ENCODE results near the gene ACTBL2.
"Not testable (repeated sequence)": the region's sequence is repeated elsewhere in the genome, so short reads cannot be mapped to it uniquely, and the experiment has no call there.

ACTBL2 gene

DNA sequence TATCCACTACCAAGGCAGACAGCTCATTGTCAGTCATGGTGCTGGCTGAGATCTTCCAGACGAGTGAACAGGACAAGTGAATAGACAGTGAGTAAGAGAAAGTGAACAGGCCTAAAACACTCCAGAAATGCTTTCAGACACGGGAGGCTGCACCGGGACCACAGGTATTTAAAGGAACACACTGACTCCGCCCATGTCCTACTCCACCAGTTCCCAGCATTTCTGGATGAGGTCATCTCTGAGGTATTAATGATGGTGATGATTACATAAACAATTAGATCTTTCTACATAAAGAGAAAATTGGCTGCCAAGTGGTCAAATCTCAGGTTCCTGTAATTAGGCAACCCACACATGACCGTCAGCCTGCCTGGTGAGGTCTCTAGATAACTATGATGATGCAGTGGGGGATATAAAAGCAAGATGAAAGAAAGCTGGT lies at the start of gene ACTBL2:
Gene ACTBL2, minus strand, starts transcription at position 141 of the 436 bp plus-strand sequence. Its CDS starts 104 bp downstream, at position 37.
- no peak for DNase-seq

DNA sequence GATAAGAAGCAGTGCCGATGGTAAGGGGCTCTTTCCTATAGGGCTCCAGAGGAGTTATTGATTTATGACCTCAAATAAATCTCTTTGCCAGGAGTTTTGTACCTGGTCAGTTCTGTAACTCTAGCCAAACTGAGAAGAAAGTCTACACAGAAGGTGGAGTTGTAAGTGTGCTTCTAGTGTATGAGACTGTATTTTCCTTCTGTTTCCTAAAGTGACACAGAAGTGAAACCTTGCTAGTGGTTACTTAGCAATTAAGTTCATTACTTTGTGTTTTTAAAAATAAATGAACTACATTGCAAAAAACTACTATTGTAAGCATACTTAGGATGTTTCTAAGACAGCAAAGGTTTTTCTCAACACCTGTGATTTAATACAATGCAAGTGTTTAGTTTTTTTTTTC lies 48.7 kb upstream of the ACTBL2 start:
- no peak for DNase-seq

DNA sequence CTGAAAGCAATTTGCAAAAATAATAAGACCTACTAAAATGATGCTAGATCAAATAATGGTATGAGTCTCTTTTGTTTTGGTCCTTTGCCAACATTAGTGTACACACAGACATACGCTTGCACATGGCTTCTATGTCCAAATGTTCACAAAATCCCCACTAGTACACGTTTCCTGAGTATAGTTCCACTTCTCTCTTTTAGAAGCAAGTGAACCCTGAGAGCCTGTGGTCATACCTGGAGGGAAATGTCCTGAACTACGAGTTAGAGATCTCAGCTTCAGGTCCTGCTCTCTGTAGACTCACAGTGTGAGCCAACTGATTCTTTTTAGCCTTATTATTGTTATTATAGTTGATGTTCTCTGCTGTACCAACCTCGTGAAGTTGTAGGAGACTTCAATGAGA lies 47.3 kb upstream of the ACTBL2 start:
- DNase-seq, result no peak

DNA sequence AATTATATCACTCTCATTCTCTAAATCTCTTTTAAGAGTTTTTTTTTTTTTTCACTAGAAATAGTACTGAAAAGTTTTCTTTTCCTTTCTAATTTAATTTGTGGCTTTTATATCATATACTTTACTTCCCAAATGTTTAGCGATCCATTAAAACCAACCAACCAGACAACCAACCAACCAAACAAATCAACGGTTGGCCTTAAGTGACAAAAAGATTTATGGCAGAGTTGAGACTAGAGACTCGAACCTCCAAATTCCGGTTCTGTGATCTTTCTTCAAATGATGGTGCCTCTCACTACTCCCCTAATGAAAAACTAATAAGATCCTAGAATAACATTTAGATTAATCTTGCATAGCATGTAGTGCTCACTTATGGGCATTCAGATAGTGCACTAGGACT lies 45.3 kb upstream of the ACTBL2 start:
- DNase-seq, result no peak

DNA sequence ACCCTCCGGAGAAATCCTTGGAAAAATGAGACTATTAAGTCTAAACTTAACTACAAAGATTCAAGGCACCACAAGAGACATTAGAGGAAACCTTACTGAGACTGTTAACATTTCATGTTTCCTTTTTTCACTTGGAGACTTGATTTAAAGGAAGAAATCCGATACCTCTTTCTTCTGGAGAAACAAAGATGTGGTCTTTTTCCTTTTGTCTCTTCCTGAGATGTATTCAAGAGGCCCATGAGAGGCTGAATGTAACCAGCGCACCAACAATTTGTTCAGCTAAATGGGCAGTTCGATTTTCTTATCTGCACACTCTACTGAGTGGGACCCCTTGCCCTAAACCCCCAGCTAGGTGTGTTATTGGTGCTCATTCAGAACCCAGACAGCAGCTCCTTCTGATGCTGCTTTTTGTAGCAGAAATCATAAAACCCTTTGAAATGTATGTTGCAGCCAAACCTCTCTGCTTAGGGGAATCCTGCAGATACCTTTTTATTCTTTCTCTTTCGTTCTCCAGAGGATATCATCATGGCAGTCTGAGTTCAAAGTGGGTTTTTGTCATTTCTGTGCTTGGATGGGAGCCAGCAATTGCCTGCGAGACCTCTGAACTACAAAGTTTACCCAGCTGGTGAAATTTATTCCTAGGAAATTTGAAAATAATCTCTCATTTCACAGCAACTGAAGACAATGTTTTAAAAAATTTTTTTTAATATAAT lies 41.9 kb upstream of the ACTBL2 start:
- no peak for DNase-seq

DNA sequence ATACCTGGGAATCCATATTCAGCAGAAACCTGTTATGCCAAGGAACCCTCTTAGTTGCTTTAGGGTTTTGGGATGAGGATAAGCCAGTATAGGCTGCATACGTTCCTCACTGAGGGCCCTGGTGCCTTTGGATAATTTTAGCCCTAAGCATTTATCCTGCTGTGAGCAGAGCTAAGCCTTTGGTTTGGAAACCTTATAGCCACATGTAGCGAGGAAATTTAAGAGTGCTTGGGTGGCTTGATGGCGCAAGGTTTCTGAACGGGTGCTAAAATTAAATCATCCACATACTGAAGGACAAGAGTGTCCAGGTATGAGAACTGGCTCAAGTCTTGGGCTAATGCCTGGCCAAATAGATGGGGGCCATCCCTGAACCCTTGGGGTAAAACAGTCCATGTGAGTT lies 39.9 kb upstream of the ACTBL2 start:
- DNase-seq, result not testable (repeated sequence)

DNA sequence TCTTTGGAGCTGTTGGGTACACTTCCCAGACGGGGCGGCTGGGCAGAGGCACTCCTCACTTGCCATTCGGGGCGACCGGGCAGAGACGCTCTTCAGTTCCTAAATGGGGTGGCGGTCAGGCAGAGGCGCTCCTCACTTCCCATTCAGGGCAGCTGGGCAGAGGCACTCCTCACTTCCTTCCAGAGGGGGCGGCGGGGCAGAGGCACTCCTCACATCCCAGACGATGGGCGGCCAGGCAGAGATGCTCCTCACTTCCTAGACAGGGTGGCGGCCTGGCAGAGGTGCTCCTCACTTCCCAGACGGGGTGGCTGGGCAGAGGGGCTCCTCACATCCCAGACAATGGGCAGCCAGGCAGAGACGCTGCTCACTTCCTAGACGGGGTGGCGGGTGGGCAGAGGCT lies 35.8 kb upstream of the ACTBL2 start:
- not testable (repeated sequence) for DNase-seq

DNA sequence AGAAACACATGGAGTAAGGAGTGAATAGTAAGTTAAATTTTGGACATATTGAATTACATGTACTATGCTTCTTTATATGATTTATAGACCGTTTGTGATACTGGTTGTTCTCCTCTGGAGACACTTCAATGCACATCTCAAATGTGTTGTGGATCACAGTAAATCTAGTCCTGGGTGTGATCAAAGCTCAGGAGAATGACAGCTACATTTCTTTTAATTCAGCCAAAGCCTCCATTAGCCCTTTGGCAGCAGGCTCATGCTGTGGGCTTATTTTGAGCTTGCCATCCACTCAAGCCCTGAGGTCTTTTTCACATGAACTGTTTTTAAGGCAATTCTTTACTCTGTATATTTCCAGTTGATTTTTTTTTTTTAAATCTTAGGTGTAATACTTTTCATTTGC lies 34.6 kb upstream of the ACTBL2 start:
- no peak for DNase-seq

DNA sequence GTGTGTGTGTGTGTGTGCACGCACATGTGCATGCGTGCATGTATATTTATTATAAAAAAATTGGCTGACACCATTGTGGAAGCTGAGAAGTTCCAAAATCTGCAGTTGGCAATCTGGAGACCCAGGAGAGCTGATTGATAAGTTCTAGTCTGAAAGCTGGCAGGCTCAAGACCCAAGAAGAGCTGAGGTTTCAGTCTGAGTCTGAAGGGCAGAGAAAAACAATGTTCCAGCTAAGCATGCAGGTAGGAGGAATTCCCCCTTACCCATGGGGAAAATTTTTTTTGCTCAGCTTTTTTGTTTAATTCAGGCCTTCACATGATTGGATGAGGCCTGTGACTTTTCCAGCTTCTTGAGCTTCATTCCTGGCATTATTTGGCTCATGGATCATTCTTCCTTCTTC lies 31.2 kb upstream of the ACTBL2 start:
- DNase-seq, result no peak

DNA sequence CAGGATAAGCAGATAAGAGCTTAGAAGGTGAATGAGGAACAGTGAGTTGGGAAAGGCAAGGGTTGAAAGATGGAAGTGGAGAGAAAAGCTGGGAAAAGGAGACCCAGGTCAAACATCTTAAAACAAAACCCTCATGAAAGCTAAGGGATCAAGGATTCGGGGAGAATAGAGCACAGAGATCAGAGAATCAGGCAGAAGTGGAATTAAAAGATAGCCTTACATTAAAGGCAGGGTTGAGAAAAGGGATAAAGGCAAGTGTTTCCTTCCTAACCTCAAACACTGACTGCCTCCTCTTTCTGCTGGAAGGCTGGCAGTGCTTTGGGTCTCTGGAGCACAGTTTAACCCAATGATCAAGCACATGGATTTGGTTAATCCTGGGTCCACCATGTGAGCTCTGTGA lies 28.7 kb upstream of the ACTBL2 start:
- no peak for DNase-seq

DNA sequence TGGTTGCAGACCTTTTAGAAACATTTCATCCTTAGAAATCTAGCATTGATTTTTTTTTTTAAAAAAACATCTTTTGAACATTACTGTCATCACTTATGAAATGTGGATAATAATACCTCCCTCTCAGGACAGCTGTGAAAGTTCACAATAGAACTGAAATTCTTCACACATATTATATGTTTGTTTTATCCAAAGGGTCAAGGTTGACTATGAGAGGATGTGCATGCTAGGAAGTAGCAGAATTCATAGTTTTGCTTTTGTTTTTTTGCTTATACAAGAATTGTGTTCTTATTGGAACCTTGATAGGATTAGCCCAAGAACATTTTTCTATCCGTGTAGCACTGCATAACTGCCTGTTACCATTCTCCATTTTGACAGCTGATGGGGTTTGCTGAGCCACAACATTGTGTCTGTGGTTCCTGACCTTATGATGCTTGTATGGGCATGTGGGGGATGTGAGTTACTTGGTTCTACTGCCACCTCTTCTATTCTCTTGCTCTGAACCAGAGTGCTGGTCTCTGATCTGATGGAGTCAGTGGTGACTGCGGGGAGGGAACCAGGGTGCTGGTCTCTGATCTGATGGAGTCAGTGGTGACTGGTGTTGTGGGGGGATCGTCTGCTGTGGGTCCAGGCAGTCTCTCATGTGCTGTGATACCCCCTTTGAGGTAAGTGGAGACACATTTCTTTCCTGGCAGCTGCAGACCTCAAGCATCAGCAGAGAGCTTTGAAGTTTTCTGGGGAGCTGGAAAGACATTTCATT lies 27.1 kb upstream of the ACTBL2 start:
- no peak for DNase-seq

DNA sequence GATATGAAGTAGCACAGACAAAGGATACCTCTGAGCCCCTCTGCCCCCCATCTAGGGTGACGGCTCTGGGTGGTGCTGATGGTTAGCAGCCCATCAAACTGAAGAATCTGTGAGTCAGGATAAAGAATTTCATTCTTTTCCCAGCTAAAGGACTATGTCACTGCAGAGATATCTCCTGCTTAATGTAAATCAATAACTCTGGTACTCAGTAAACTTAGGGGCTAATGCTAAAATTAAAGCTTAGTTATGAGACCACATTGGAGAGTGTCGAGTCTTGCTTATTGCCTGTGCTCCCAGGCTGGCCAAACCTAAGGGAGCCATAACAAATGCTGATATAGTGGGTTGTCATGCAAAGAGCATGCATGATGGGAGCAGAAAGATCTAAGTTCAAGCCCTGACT lies 25.6 kb upstream of the ACTBL2 start:
- DNase-seq, result no peak

DNA sequence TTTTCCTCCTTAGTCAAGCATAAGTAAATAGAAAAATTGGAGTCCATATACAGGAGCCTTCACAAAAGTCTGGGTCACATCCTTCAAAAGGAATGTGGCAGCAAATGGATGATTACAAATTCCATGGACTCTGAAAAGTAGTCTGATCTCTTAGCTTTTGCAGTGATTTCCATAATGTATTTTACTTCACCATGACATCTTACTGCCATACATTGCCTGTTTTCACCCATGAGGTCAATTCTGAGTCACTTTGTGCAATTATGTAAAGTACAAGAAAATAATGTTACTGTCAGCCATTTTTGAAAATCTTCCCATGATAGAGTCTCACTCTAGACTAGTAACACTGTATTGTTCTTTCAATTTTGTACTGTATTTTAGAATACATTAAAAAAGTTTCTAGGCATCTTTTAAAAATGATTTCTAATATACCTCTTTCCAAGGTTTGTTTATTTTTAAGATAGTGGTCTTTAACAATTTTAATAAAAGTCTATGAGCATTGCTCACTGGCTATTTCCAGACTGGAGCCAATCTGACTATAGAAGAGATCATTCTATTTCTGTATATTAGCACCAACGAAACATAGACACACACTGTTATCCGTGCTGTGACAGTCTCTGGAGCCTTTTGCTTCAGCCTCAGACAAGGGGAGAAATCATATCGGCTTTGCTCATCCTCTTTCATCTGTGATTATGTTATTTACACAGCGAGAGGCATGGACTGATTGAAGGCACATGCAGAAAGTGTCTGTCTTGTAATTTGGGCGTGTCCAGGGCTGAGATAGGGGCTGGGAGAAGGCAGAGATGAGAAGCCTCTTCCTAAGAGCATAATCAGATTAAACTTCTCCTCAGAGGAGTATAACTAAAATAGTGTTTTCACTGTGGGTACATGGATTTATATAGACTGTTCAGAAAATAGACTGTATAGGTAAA lies 22.9 kb upstream of the ACTBL2 start:
- DNase-seq, result no peak

DNA sequence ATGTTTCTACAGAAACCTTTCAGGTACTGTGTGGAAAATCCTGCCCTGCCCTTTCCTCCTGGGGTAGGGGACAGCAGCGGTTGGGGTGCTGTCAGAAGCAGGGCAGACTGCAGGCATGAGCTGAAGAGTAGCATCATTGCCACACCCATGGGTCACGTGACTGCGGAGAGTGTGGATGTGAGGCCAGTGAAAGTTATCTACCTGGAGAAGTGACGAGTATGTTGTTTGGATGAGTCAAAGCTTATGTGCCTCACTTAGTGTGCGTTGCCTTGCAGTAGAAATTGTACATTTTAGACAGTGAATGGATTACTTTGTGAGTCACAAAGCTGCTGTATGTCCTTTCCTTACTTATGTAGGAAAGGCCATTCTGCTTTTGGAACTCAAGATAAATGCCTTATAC lies 21.7 kb upstream of the ACTBL2 start:
- no peak for DNase-seq

DNA sequence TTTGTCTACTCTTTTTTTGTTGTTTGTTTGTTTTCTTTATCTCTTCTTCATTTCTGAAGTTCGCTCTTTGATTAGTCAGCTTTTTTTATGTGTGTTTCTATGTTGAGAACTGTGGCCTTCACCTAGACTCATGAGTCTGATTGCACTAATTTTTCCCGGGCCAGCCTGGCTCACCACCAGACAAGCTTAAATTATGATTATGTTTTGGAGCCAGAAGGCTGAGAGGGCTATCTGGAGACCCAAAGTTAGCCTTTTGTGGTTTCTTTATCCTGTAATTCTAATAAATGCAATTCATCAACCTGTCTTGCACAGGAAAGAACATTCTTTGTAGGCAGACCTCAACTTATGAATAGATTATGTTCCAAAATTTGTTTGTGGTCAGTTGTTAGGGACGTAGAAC lies 20.8 kb upstream of the ACTBL2 start:
- no peak for DNase-seq

DNA sequence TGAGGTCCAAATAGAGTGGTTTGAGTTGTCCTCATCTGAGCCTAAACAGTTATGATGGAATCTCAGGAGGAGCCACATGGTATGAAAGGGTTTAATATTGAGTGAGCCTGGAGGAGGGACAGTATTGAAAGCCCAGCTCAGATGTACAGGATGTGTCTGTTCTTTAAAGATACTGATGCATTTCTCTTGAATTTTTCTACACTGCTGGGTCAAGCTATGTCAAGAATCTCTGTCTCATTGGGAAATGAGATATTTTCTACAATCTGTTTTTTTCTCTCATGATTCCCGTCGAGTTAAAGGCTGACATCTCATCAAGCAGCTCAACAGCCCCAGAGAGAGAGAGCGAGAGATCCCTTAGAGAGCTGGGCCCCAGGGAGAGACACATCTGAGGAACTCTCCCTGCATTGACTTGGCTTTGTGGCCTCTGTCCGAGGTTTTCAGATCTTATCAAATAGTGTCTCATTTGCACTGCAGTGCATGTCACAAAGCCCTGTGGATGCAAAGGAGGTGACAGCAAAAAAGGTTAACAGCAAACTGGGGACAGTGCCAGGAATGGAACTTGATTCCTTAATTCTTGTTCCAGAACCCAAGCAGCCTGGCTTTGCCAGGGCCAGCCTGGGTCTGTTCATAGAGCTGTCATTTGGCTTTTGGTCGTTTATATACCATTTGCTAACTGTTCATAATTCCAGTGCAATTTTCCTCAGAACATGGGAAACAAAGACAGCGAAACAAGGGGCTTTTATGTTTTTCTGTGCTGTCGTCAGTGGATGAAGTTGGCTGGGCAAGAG lies 19.0 kb upstream of the ACTBL2 start:
- no peak for DNase-seq

DNA sequence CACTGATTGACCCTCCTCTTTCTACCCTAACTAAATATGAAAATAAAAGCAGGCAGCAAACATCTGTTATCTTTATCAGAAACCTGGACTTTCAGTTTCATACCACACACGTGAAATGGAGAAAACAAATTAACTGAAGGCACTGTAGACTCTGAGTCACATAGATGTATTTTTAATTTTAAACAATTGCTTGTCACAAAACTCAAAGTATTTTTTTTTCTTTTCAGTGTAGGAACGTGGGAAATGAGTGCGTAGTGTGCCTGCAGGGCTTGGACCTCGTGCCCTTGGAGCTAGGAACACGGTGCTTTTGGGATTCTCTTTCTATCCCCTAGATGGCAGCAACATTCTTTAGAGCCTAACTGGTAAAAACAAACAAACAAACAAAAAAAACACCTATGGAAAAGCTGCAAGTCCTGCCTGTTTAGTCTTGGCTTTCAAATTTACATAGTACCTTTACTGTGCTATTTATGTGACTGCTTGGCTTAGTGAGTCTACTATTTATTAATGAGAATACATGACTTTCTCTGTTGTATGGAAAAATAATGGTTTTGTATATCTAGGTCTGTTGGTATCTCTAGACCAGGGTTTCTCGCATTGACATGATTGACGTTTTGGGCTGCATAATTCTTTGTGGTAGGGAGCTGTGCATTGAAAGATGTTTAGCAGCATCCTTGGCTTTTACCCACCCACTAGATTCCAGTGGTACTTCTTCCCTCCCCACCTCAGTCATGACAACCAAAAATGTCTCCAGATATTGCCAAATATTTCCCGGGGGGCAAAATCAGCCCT lies 16.8 kb upstream of the ACTBL2 start:
- DNase-seq, result no peak

DNA sequence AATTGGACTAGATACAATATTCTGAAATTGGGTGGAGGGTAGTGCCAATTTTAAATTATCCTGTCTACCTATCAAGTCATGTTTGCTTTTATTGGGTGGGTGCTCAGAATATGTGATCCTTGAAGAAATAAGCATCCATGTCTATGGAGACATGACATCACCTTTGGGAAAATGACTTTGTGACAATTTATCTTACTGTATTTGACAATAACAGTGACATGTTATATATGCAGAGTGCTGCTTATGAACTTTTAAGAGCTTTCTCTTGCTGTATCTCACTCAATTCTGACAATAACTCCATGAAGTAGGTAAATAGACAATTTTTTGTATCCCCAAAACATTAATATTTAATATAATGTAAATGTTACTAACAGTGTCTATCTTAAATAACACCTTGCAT lies 15.1 kb upstream of the ACTBL2 start:
- DNase-seq, result no peak

DNA sequence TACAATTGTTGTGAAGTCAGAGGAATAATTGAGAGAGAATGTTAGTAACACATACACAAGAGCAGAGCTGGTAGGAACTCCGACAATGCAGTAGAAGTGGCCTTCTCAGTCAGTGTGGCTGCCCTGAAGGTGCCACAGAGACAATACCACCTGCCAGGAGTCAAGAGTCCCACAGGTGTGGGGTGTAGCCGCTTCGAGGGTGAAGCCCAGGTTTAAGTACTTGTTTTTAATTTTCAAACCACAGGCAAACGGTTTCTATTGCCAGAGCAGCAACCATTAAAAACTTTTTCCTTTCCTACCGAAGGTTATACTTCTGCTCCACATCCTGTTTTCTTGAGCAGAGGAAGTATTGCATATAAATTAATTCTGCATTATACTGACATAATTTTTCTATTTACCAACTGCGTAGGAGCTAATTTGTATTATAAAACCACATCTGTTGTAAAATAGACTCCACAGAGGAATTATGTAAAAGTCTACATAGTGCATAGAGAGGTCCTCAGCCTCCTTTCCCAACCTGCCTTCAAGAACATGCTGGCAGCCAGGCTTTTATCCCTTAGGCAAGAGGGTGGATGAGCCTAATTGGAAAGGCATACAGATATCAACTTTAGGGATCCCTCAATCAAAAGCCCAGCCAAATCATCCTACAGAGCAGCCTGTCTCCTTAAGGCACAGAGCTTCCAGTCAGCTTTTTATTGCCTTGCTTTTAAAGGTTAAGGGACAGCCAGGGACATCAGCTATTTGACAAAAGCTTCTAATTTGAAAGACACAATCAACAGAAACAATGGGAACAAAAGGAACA lies 12.9 kb upstream of the ACTBL2 start:
- no peak for DNase-seq

Measured in stimulated activated CD4-positive, alpha-beta T cell treated with anti-CD3 and anti-CD28 coated beads, Interleukin-4, amount 100 ng/mL, for 4 hours (primary cell).